Measurements from ENCODE around the gene MAP3K4. TPM values are rescaled to one million over a fixed set of nuclear protein-coding genes. Genes with fewer than 3 reads are reported as not detected.

Gene MAP3K4
- total RNA-seq (2014; rRNA removed; shearing (Covaris generic)): 17.0 and 17.5 TPM in 2 replicates

GRCh38 chr6:160991406-160992060, at the start of gene MAP3K4:
Gene MAP3K4, plus strand, starts transcription at chr6:160991769. Its CDS starts 163 bp downstream, at chr6:160991932.
- peak; percentile 83 for DNase-seq (ENCODE audit: low read depth)

GRCh38 chr6:160943997-160944396, 47.6 kb upstream of the MAP3K4 start:
- no peak for DNase-seq (ENCODE audit: low read depth)

- DNase-seq (ENCODE audit: low read depth): no peak
Measured at GRCh38 chr6:160945516-160946177, 45.9 kb upstream of the MAP3K4 start.

- DNase-seq (ENCODE audit: low read depth): no peak
Measured at GRCh38 chr6:160949531-160949930, 42.0 kb upstream of the MAP3K4 start.

GRCh38 chr6:160950507-160950906, 41.1 kb upstream of the MAP3K4 start:
- DNase-seq (ENCODE audit: low read depth): no peak

GRCh38 chr6:160951187-160952030, 40.2 kb upstream of the MAP3K4 start:
- DNase-seq (ENCODE audit: low read depth): no peak

- peak; percentile 19 for DNase-seq (ENCODE audit: low read depth)
Measured at GRCh38 chr6:160952633-160953281, 38.8 kb upstream of the MAP3K4 start.

- DNase-seq (ENCODE audit: low read depth): no peak
Measured at GRCh38 chr6:160955508-160956295, 35.9 kb upstream of the MAP3K4 start.

- DNase-seq (ENCODE audit: low read depth): no peak
Measured at GRCh38 chr6:160956300-160957035, 35.1 kb upstream of the MAP3K4 start.

GRCh38 chr6:160959726-160960435, 31.7 kb upstream of the MAP3K4 start:
- no peak for DNase-seq (ENCODE audit: low read depth)

GRCh38 chr6:160960839-160961238, 30.7 kb upstream of the MAP3K4 start:
- DNase-seq (ENCODE audit: low read depth): peak; percentile 56

- DNase-seq (ENCODE audit: low read depth): no peak
Measured at GRCh38 chr6:160962835-160963623, 28.5 kb upstream of the MAP3K4 start.

- DNase-seq (ENCODE audit: low read depth): no peak
Measured at GRCh38 chr6:160963651-160964050, 27.9 kb upstream of the MAP3K4 start.

GRCh38 chr6:160965893-160966292, 25.7 kb upstream of the MAP3K4 start:
- DNase-seq (ENCODE audit: low read depth): no peak

GRCh38 chr6:160966493-160967229, 24.9 kb upstream of the MAP3K4 start:
- no peak for DNase-seq (ENCODE audit: low read depth)

GRCh38 chr6:160967351-160967750, 24.2 kb upstream of the MAP3K4 start:
- DNase-seq (ENCODE audit: low read depth): no peak

- DNase-seq (ENCODE audit: low read depth): no peak
Measured at GRCh38 chr6:160967833-160968232, 23.7 kb upstream of the MAP3K4 start.

GRCh38 chr6:160971171-160971570, 20.4 kb upstream of the MAP3K4 start:
- DNase-seq (ENCODE audit: low read depth): no peak

All from RPMI7951 (cell line).